Activated CD4-positive, alpha-beta T cell treated with anti-CD3 and anti-CD28 coated beads, Interleukin-10, Interleukin-2, amounts not matched to agents 100 ng/mL and 50 ng/mL, durations not matched to agents 16 hours and 8 hours (primary cell): ENCODE measurements around the gene CPAMD8.
A peak's percentile ranks its signal among the peaks of the same experiment; 100 is the strongest.

ENCODE experiments used
- DNase-seq: peaks from one replicate; pipeline ENCODE4 v3.0.0-alpha.2; 2020

CPAMD8 gene

GRCh38 chr19:16912780-16913179 is 113.8 kb downstream of the CPAMD8 start:
- DNase-seq, result no peak

GRCh38 chr19:16911046-16911445 is 115.6 kb downstream of the CPAMD8 start:
- no peak for DNase-seq

DNA sequence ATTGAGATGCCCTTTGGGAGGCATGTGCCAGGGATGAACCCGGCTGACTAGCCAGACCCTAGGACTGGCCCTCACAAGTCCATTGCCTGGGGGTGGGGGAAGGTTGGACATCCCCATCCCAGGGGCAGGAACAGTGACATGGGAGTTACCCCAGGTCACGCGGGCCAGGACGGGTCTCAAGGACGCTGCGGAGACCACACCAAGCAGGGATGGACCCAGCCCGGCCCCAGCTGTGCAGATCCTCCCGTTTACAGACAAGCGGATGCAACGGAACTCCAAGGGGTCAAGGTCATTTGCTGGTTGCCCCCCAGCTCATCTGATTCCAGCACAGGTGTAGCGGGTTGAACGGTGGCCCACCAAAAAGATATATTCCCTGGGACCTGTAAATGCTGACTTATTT is 117.9 kb downstream of the CPAMD8 start:
- DNase-seq, result no peak

GRCh38 chr19:16904599-16904998 is 122.0 kb downstream of the CPAMD8 start:
- no peak for DNase-seq

DNA sequence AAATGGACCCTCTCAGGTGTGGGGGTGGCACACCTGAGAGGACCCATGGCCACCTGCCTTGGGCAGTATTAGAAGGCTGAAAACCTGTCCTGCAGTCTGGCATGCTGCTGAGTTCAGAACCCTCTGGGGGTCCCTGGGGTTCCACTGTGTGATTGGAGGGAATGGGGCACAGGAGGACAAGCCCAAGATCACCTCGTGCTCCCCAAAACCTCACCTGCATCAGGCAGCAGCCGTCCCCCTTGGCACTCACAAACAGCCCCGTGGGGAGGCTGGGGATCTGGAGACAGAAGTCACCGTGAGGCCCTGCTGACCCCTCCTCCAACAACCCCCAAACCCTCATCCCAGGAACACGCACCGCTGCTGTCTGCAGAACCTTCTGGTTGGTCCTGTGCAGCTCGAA is 123.3 kb downstream of the CPAMD8 start:
- DNase-seq, result no peak

DNA sequence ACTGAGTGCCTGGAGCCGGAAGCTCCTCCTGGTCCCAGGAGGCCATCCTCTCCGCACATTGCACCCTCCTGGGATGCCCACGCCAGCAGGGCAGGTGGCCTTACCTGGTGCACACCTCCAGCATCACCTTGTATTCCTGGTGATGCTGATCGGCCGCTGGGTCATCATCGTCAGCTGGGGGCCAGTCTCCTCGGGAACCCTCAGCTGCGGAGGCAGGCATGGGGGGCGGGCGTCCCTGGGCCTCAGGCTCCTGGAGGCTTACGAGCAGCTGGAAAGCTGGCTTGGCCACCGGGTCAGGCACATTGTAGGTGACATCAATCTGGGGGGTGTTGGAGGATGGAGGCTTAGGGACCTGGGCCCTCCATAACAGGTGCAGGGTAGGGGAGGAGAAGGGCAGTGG is 124.1 kb downstream of the CPAMD8 start:
- no peak for DNase-seq

GRCh38 chr19:16901491-16902175 is 125.0 kb downstream of the CPAMD8 start:
- DNase-seq, result no peak

DNA sequence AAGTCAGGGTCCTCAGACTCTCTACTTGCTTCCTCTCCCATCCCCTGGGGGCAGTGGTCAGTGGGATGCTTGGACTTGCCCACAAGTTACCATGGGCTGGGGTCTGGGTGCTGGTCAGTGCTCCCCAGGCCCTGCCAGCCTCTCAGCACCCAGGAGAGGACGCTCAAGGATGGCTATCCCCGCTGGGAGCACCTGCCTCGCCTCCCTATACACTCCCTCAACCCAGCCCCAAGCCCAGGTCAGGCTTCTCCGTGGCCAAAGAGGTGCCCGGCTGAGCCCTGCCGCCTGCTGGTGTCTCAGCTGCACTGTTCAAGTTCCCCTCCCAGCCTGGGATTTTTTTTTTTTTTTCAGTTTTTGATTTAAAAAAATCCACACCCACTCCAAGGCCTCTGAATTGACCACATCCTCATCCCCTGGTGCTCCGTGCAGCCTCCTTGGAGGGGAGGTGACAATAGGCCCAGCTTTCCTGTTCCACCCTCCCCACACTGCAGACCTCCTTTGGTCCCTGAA is 127.0 kb downstream of the CPAMD8 start:
- DNase-seq, result peak; percentile 48

GRCh38 chr19:16898361-16899015 is 128.1 kb downstream of the CPAMD8 start:
- DNase-seq, result no peak

DNA sequence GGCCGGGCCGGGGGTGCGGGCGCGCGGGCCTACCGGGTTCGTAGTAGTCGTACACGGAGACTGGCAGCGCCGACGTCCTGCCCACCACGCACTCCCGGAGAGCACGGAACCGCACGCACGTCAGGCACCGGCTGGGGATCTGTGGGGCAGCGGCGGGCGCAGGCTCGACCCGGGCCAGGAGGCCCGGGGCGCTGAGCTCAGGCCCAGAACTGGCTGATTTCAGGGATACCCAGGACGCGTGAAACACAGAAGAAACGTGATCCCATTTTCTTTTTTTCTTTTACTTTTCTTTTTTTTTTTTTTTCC is 128.8 kb downstream of the CPAMD8 start:
- DNase-seq, result no peak

GRCh38 chr19:16897029-16897855 is 129.4 kb downstream of the CPAMD8 start:
- DNase-seq, result peak; percentile 78

GRCh38 chr19:16896146-16897028 is 130.2 kb downstream of the CPAMD8 start:
- DNase-seq, result no peak

DNA sequence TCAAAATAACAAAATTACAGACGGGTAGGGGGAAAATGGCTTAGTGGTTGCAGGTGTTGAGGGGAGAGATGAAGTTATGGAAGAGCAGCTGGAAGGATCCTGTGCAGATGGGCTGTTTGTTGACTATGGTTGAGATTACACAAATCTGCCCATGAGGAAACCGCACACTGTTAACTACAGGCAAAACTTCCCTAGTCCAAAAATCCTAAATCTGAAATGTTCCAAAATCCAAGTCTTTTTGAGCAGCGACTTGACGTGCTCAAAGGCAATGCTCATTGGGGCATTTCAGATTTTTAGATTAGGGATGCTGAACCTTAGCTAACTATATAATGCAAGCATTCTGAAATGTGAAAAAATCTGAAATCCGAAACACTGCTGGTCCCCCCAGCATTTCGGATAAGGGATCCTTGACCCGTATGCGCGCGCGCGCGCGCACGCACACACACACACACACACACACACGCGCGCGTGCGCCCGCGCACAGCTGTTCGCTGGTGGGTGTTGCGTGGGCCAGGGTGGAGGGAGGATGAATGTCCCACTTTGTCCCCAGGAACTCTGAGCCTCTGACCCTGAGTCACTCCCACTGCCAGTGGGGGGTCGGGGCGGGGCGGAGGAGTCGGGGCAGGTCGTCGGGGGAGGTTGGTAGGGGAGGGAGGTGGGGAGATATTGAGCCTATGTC is 131.0 kb downstream of the CPAMD8 start:
- no peak for DNase-seq

- no peak for DNase-seq
Measured at GRCh38 chr19:16894080-16894479, 132.5 kb downstream of the CPAMD8 start.

DNA sequence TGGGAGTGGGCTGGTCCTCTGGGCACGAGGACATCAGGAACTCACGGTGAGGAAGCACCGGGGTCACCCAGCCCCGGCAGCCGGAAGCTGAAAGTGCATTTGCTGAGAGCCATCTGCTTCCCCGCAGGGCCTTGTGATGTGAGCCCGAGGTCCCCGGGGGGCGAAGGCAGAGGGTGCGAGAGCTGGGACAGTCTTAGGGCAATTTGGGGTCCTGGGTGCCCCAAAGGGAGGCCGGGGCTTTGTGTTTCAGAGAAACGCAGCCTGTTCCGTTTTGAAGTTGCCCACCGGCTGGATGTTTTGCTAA is 133.0 kb downstream of the CPAMD8 start:
- no peak for DNase-seq

DNA sequence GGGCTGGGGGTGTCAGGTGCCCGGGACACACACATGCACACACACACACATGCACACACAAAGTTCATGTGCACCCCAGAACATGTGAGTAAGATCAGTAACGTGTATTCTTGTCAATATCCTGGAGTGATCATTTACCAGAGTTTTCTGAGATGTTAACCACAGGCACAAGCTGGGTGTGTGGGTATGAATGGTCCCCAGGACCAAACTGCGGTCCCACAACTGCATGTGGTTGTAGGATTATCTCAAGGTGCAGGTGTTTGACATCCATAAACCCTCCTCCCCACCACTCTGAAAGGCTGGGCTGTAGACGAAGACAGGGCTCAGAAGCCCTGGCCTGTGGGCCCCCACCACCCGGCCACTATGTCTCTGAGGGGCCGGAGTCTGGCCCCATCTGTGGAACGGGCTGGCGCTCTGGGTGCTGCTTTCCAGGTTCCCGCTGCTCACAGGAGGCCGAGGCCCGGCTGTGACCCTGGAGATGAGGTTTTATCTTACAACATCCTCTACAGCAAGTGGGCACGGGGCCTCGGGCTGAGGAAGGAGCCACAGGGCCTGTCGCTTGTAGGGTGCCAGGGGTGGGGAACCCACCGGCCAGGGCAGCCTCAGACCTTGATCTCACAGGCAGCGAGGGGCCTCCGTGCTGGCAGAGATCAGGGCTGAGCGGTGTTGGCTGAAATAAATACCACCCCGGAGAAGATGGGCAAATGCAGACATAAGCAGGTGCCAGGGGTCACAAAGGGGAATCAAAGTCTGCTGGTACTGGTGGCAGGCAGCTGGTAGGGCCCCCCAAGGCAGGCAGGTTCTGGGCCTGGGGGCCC is 133.5 kb downstream of the CPAMD8 start:
- DNase-seq, result no peak

- DNase-seq, result no peak
Measured at GRCh38 chr19:16892436-16892835, 134.2 kb downstream of the CPAMD8 start.

- DNase-seq, result no peak
Measured at GRCh38 chr19:16891696-16892382, 134.8 kb downstream of the CPAMD8 start.

GRCh38 chr19:16890461-16891184 is 136.0 kb downstream of the CPAMD8 start:
- no peak for DNase-seq

GRCh38 chr19:16889883-16890460 is 136.6 kb downstream of the CPAMD8 start:
- DNase-seq, result no peak
